Panc1 (cell line): ENCODE measurements around the gene ZBTB12.

Experiments
- CTCF ChIP-seq: fragments of 450-650 bp; IDR thresholded peaks from 2 replicates; pipeline ENCODE4 v1.5.1; 2017; ENCODE audit warnings: mild to moderate bottlenecking
- POLR2AphosphoS5 ChIP-seq: IDR thresholded peaks from 2 replicates; pipeline ENCODE4 v1.6.1; 2012; ENCODE audit warnings: mild to moderate bottlenecking, low read depth, low read length, moderate library complexity
- REST ChIP-seq, 2 experiments: IDR thresholded peaks; 2 replicates each; pipeline ENCODE4 v1.6.1; 2011 to 2012; ENCODE audit warnings: low read depth in 2 of 2, control low read depth in 1 of 2, low read length in 1 of 2, mild to moderate bottlenecking in 1 of 2, moderate library complexity in 1 of 2; ENCODE audit not compliant: insufficient read depth in 1 of 2
- SIN3A ChIP-seq: IDR thresholded peaks from 2 replicates; pipeline ENCODE4 v1.6.1; 2012; ENCODE audit warnings: low read depth, mild to moderate bottlenecking, low read length, moderate library complexity, borderline replicate concordance; ENCODE audit not compliant: insufficient read depth

DNA sequence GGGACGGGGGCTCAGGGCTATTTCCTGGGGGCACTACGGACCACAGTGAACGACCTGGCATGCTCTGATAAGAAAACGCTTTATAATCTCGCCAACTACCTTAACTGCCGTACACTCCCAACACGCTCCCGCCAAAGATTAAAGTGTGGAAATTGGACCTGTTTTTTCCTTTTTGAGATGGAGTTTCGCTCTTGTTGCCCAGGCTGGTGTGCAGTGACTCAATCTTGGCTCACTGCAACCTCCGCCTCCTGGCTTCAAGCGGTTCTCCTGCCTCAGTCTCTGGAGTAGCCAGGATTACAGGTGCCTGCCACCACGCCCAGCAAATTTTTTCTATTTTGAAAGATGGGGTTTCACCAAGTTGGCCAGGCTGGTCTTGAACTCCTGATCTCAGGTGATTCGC, 22.7 kb downstream of the ZBTB12 start:
- TF ChIP-seq REST (IDR thresholded peaks at IDR 0.05; ENCODE audit: insufficient read depth in 1 of 2, low read depth in 2 of 2, low read length in 1 of 2) (no peak), CTCF (no peak), SIN3A (no peak), POLR2AphosphoS5 (no peak)
